H54 (cell line): Measurements from ENCODE around the gene COL11A2.

ENCODE experiments used
- DNase-seq: peaks from one replicate; pipeline ENCODE4 v3.0.0; 2011; ENCODE audit warnings: low spot score, mixed read lengths; ENCODE audit not compliant: insufficient read length
- FAIRE-seq: peaks from 3 replicates; lab custom pipeline; 2011; peaks lifted over from hg19 to GRCh38; lab: Jason Lieb, UNC
- POLR2A ChIP-seq: IDR thresholded peaks from 2 replicates; pipeline ENCODE4 v1.6.1; 2011; ENCODE audit warnings: low read depth, mild to moderate bottlenecking, low read length

The COL11A2 gene

GRCh38 chr6:33211666-33212422 lies 19.6 kb upstream of the COL11A2 start:
- no peak for FAIRE-seq
- no peak for DNase-seq
- no peak for TF ChIP-seq POLR2A

DNA sequence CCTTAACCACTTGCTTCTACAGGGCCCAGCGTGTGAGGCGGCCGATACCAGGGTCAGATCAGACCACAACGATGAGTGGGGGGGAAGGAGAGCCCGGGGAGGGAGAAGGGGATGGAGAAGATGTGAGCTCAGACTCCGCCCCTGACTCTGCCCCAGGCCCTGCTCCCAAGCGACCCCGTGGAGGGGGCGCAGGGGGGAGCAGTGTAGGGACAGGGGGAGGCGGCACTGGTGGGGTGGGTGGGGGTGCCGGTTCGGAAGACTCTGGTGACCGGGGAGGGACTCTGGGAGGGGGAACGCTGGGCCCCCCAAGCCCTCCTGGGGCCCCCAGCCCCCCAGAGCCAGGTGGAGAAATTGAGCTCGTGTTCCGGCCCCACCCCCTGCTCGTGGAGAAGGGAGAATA lies 18.9 kb upstream of the COL11A2 start:
- TF ChIP-seq POLR2A: no peak
- FAIRE-seq: no peak
- DNase-seq: no peak

- DNase-seq (no peak), FAIRE-seq (no peak)
- TF ChIP-seq POLR2A: no peak
Measured at GRCh38 chr6:33209856-33210255, 17.6 kb upstream of the COL11A2 start.

DNA sequence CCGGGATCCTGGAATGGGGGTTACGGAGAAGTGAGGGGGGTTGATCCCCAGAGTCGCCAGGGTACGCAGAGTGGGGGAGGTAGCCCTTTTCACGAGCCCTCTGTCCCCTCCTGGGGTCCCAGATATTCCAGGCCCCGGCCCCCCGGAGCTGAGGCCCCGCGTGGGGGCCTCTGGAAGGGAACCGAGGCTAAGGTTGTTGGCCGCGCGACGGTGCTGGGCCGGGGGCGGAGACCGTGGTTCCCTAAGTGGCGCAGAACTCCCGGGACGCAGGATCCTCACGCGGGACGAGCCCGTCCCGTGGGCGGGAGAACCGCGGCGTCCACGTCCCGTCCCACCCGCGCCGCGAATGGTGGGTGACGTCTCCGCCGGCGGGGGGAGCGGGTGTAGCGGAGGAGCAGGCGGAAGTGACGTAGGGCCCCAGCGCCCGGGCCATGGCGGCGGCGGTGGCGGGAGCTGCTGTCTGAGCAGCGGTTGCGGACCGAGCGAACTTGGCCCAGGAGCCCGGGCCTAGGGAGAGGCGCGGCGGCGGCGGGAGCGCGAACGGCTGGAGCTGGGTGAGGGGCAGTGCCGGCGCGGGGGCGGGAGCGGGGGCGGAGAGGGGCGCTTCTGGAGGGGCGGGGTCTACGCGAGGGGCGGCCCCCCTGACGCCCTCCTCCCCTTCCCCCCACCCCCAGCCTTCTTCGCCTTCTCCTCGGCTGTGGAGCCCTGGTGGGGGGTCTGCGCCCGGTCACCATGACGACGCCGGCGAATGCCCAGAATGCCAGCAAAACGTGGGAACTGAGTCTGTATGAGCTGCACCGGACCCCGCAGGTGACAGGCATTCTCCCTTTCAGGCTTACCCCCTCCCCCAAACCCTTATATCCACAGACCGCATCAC lies 16.1 kb upstream of the COL11A2 start, which contains the start of gene RING1:
Gene RING1, plus strand, starts transcription at position 410 of the 877 bp plus-strand sequence. Its CDS starts 323 bp downstream, at position 733.
- DNase-seq (peak; percentile 90), FAIRE-seq (no peak)
- peak; percentile 88 for TF ChIP-seq POLR2A

DNA sequence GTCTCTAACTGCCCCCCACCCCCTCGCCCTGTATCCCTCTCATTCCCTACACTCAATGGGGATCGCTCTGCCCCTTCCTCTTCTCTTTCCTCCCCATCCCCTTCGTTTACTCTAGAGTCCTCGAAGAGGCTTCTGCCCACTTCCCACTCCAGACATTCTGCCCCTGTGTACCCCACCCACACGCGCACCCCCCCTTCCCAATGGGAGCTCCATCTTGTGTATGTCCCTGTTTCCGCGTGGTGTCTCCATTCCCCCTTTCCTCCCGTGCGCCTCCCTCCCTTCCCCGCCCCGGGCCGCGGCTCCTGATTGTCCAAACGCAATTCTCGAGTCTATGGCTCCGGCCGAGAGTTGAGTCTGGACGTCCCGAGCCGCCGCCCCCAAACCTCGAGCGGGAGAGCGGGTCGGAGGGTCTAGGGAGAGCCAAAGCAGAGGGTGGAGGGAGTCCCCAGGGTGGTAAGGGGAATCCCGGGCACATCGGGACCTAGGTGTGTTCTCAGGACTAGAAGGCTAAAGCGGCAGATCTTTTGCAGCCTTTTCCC lies 15.4 kb upstream of the COL11A2 start:
- DNase-seq: no peak
- no peak for TF ChIP-seq POLR2A
- no peak for FAIRE-seq

- FAIRE-seq (no peak), DNase-seq (no peak)
- no peak for TF ChIP-seq POLR2A
Measured at GRCh38 chr6:33206864-33207551, 14.7 kb upstream of the COL11A2 start.

- no peak for TF ChIP-seq POLR2A
- FAIRE-seq: no peak
- DNase-seq: no peak
Measured at GRCh38 chr6:33206027-33206863, 14.0 kb upstream of the COL11A2 start.

DNA sequence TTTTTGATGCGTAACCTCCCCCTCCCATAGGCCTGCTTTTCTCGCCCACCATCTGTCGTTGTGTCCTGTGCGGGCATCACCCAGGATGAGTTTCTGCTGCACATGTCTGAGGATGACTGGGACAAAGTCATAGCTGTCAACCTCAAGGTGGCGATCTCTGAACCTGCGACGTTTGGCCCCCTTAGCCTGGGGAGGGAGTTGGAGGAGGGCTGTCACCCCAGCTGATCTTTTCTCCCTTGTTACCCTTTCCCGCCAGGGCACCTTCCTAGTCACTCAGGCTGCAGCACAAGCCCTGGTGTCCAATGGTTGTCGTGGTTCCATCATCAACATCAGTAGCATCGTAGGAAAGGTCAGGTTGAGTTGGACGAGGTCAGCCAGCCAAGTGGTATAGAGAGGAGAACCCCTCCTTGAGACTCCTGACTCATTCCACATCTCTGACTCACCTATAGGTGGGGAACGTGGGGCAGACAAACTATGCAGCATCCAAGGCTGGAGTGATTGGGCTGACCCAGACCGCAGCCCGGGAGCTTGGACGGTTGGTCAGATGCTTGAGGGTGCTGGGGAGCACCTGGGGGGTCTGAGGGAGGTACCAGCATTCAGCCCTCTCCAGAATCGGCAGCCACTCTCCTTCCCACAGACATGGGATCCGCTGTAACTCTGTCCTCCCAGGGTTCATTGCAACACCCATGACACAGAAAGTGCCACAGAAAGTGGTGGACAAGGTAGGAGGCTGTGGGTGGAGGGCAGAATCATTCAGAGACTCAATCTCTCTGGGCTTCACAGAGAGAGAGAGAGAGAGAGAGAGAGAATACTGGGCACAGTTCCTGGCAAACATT lies 13.1 kb upstream of the COL11A2 start:
- FAIRE-seq: peak; percentile 57
- peak; percentile 95 for DNase-seq
- TF ChIP-seq POLR2A: no peak

GRCh38 chr6:33204415-33205190 lies 12.3 kb upstream of the COL11A2 start, which contains the start of gene HSD17B8:
Gene HSD17B8, plus strand, starts transcription at chr6:33204655. Its CDS starts 14 bp downstream, at chr6:33204669.
- no peak for DNase-seq
- FAIRE-seq: no peak
- TF ChIP-seq POLR2A: no peak

DNA sequence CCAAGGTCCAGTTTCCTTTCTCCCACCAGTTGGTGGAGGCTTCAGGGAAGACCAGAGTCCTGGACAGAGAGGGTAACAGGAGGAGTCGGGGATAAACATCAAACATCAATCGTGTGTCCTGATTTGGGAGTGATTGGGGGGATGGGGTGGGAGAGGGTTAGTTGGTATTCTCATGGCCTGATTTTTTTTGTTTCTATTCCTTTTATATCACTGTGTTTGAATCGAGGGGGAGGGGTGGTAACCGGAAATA lies 11.8 kb upstream of the COL11A2 start:
- no peak for FAIRE-seq
- no peak for TF ChIP-seq POLR2A
- no peak for DNase-seq

GRCh38 chr6:33203443-33204164 lies 11.3 kb upstream of the COL11A2 start:
- FAIRE-seq (no peak), DNase-seq (no peak)
- TF ChIP-seq POLR2A: no peak
